Measurements from ENCODE around the gene AEBP1.

Gene AEBP1

GRCh38 chr7:44158873-44159631, 54.9 kb downstream of the AEBP1 start:
- DNase-seq: no peak

GRCh38 chr7:44159824-44160630, 55.9 kb downstream of the AEBP1 start:
- no peak for DNase-seq

- DNase-seq: no peak
Observed at GRCh38 chr7:44161371-44161770, 57.2 kb downstream of the AEBP1 start.

- DNase-seq: no peak
Observed at GRCh38 chr7:44162179-44162578, 58.0 kb downstream of the AEBP1 start.

- no peak for DNase-seq
Observed at GRCh38 chr7:44162785-44163395, 58.7 kb downstream of the AEBP1 start.

GRCh38 chr7:44163591-44163990, 59.4 kb downstream of the AEBP1 start:
- DNase-seq: no peak

Measured in stimulated activated CD4-positive, alpha-beta T cell treated with anti-CD3 and anti-CD28 coated beads, Interleukin-2, amount 100 ng/mL, for 24 hours (primary cell).